ENCODE measurements around the gene BCO2.
A peak's percentile ranks its signal among the peaks of the same experiment; 100 is the strongest.

BCO2 gene

GRCh38 chr11:112215621-112216020 is 40.3 kb downstream of the BCO2 start:
- DNase-seq (ENCODE audit: low read depth in 2 of 2) = no peak

- DNase-seq (ENCODE audit: low read depth in 2 of 2) = no peak
Measured at GRCh38 chr11:112216561-112217105, 41.3 kb downstream of the BCO2 start.

- DNase-seq (ENCODE audit: low read depth in 2 of 2) = peak; percentile 4 to 6
Measured at GRCh38 chr11:112219476-112220232, 44.3 kb downstream of the BCO2 start.

GRCh38 chr11:112221274-112221835 is 46.0 kb downstream of the BCO2 start:
- DNase-seq (ENCODE audit: low read depth in 2 of 2) = no peak

- DNase-seq (ENCODE audit: low read depth in 2 of 2) = no peak
Measured at GRCh38 chr11:112222303-112222702, 47.0 kb downstream of the BCO2 start.

- DNase-seq (ENCODE audit: low read depth in 2 of 2) = no peak
Measured at GRCh38 chr11:112223121-112223520, 47.8 kb downstream of the BCO2 start.

- DNase-seq (ENCODE audit: low read depth in 2 of 2) = no peak
Measured at GRCh38 chr11:112223754-112224532, 48.6 kb downstream of the BCO2 start.

GRCh38 chr11:112225753-112226061 is 50.4 kb downstream of the BCO2 start:
- DNase-seq (ENCODE audit: low read depth in 2 of 2) = no peak

- peak; percentile 59 to 60 for DNase-seq (ENCODE audit: low read depth in 2 of 2)
Measured at GRCh38 chr11:112226062-112226830, 50.9 kb downstream of the BCO2 start, which contains the start of gene PTS. Gene PTS, plus strand, starts transcription at chr11:112226428. Its CDS starts 16 bp downstream, at chr11:112226444.

- DNase-seq (ENCODE audit: low read depth in 2 of 2) = no peak
Measured at GRCh38 chr11:112226831-112227401, 51.6 kb downstream of the BCO2 start.

GRCh38 chr11:112227471-112227870 is 52.2 kb downstream of the BCO2 start:
- DNase-seq (ENCODE audit: low read depth in 2 of 2) = no peak

GRCh38 chr11:112228706-112229105 is 53.4 kb downstream of the BCO2 start:
- DNase-seq (ENCODE audit: low read depth in 2 of 2) = no peak

- DNase-seq (ENCODE audit: low read depth in 2 of 2) = no peak
Measured at GRCh38 chr11:112229159-112229558, 53.8 kb downstream of the BCO2 start.

- DNase-seq (ENCODE audit: low read depth in 2 of 2) = no peak
Measured at GRCh38 chr11:112229746-112230433, 54.6 kb downstream of the BCO2 start.

GRCh38 chr11:112231952-112232351 is 56.6 kb downstream of the BCO2 start:
- no peak for DNase-seq (ENCODE audit: low read depth in 2 of 2)

GRCh38 chr11:112235750-112236390 is 60.6 kb downstream of the BCO2 start:
- no peak for DNase-seq (ENCODE audit: low read depth in 2 of 2)

- no peak for DNase-seq (ENCODE audit: low read depth in 2 of 2)
Measured at GRCh38 chr11:112237451-112237850, 62.1 kb downstream of the BCO2 start.

GRCh38 chr11:112238041-112238440 is 62.7 kb downstream of the BCO2 start:
- no peak for DNase-seq (ENCODE audit: low read depth in 2 of 2)

GRCh38 chr11:112241486-112241885 is 66.2 kb downstream of the BCO2 start:
- no peak for DNase-seq (ENCODE audit: low read depth in 2 of 2)

- DNase-seq (ENCODE audit: low read depth in 2 of 2) = no peak
Measured at GRCh38 chr11:112247201-112247600, 71.9 kb downstream of the BCO2 start.

Data from activated CD8-positive, alpha-beta memory T cell treated with anti-CD3 and anti-CD28 coated beads for 4 hours (primary cell).